Sigmoid colon (tissue), 3 donors: ENCODE results near the gene PKN1.
"Not testable (repeated sequence)": the region's sequence is repeated elsewhere in the genome, so short reads cannot be mapped to it uniquely, and the experiment has no call there.

ENCODE experiments used
- POLR2A ChIP-seq, 2 donors: fragments of 450-650 bp; IDR thresholded peaks; one replicate each; pipeline ENCODE4 v1.6.1; 2016; ENCODE audit warnings: antibody characterized with exemption in 2 of 2, mild to moderate bottlenecking in 2 of 2, moderate library complexity in 2 of 2
- TF ChIP-seq, protein P1 (sequence below), 4 experiments: fragments of 450-650 bp in 3 of 4; fragments of 200-600 bp in 1 of 4; IDR thresholded peaks; one replicate each; pipeline ENCODE4 v1.5.1; 2016 to 2019; ENCODE audit warnings: antibody characterized with exemption in 4 of 4, mild to moderate bottlenecking in 3 of 4, moderate library complexity in 2 of 4

DNA sequence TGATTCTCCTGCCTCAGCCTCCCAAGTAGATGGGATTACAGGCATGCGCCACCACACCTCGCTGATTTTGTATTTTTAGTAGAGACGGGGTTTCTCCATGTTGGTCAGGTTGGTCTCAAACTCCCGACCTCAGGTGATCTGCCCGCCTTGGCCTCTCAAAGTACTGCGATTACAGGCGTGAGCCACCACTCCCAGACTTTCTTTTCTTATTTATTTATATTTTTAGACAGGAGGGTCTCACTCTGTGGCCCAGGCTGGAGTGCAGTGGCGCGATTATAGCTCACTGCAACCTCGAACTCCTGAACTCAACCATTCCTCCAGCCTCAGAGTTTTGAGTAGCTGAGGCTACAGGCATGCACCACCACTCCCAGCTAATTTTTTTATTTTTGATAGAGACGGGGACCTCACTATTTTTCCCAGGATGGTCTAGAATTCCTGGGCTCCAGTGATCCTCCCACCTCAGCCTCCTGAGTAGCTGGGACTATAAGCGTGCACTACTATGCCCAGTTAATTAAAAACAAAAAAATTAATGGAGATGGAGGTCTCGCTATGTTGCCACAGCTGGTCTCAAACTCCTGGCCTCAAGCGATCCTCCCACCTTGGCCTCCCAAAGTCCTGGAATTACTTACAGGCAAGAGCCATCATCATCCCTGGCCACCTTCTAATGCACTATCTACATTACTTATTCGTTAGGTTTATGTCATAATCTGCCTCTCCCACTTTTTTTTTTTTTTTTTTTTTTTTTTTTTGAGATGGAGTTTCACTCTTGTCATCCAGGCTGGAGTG is 29.8 kb upstream of the PKN1 start:
- TF ChIP-seq, protein P1, sequence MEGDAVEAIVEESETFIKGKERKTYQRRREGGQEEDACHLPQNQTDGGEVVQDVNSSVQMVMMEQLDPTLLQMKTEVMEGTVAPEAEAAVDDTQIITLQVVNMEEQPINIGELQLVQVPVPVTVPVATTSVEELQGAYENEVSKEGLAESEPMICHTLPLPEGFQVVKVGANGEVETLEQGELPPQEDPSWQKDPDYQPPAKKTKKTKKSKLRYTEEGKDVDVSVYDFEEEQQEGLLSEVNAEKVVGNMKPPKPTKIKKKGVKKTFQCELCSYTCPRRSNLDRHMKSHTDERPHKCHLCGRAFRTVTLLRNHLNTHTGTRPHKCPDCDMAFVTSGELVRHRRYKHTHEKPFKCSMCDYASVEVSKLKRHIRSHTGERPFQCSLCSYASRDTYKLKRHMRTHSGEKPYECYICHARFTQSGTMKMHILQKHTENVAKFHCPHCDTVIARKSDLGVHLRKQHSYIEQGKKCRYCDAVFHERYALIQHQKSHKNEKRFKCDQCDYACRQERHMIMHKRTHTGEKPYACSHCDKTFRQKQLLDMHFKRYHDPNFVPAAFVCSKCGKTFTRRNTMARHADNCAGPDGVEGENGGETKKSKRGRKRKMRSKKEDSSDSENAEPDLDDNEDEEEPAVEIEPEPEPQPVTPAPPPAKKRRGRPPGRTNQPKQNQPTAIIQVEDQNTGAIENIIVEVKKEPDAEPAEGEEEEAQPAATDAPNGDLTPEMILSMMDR (IDR thresholded peaks at IDR 0.05), result not testable (repeated sequence)
- not testable (repeated sequence) for TF ChIP-seq POLR2A (IDR thresholded peaks at IDR 0.05)
